Measurements from ENCODE around the gene PVRIG.

DNA sequence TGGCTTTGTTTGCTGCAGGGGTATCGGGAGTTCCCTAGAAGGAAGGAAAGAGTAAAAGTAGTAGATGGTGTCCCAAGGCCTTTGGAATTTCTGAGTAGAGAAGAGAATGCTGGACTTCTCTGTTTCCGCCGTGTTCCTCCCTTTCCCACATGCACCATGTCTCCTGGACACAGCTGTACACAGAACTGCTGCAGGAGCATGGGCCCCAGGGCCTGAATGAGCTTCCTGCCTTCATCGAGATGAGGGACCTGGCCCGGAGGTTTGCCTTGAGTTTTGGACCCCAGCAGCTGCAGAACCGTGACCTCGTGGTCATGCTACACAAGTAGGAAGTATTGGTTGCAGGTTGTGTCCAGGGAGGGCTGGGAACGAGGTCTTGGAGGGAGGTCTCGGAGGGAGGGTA, 15.3 kb upstream of the PVRIG start:
- TF ChIP-seq, protein P1, sequence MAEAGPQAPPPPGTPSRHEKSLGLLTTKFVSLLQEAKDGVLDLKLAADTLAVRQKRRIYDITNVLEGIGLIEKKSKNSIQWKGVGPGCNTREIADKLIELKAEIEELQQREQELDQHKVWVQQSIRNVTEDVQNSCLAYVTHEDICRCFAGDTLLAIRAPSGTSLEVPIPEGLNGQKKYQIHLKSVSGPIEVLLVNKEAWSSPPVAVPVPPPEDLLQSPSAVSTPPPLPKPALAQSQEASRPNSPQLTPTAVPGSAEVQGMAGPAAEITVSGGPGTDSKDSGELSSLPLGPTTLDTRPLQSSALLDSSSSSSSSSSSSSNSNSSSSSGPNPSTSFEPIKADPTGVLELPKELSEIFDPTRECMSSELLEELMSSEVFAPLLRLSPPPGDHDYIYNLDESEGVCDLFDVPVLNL (CRISPR knock-in tag; IDR thresholded peaks at IDR 0.05; ENCODE audit: borderline replicate concordance, low read depth) = no peak
- TF ChIP-seq, protein P2, sequence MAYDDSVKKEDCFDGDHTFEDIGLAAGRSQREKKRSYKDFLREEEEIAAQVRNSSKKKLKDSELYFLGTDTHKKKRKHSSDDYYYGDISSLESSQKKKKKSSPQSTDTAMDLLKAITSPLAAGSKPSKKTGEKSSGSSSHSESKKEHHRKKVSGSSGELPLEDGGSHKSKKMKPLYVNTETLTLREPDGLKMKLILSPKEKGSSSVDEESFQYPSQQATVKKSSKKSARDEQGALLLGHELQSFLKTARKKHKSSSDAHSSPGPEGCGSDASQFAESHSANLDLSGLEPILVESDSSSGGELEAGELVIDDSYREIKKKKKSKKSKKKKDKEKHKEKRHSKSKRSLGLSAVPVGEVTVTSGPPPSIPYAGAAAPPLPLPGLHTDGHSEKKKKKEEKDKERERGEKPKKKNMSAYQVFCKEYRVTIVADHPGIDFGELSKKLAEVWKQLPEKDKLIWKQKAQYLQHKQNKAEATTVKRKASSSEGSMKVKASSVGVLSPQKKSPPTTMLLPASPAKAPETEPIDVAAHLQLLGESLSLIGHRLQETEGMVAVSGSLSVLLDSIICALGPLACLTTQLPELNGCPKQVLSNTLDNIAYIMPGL (CRISPR knock-in tag; IDR thresholded peaks at IDR 0.05) = no peak
- TF ChIP-seq MXD4 (CRISPR knock-in tag; IDR thresholded peaks at IDR 0.05; ENCODE audit: borderline replicate concordance) (no peak), FOXP1 (CRISPR knock-in tag; IDR thresholded peaks at IDR 0.05; ENCODE audit: borderline replicate concordance) (no peak), CTCF (IDR thresholded peaks at IDR 0.05) (no peak), JUN (CRISPR knock-in tag; IDR thresholded peaks at IDR 0.05) (no peak), CREB1 (CRISPR knock-in tag; IDR thresholded peaks at IDR 0.05) (no peak), ZNF512 (CRISPR knock-in tag; IDR thresholded peaks at IDR 0.05; ENCODE audit: borderline replicate concordance) (no peak), TP53 (CRISPR knock-in tag; IDR thresholded peaks at IDR 0.05) (no peak), TEAD4 (CRISPR knock-in tag; IDR thresholded peaks at IDR 0.05) (no peak), TEAD1 (CRISPR knock-in tag; IDR thresholded peaks at IDR 0.05) (no peak)
- TF ChIP-seq, protein P3, sequence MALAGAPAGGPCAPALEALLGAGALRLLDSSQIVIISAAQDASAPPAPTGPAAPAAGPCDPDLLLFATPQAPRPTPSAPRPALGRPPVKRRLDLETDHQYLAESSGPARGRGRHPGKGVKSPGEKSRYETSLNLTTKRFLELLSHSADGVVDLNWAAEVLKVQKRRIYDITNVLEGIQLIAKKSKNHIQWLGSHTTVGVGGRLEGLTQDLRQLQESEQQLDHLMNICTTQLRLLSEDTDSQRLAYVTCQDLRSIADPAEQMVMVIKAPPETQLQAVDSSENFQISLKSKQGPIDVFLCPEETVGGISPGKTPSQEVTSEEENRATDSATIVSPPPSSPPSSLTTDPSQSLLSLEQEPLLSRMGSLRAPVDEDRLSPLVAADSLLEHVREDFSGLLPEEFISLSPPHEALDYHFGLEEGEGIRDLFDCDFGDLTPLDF (CRISPR knock-in tag; IDR thresholded peaks at IDR 0.05) = no peak

All from WTC11 (cell line).